ENCODE measurements around the gene YWHAH.

Gene YWHAH

DNA sequence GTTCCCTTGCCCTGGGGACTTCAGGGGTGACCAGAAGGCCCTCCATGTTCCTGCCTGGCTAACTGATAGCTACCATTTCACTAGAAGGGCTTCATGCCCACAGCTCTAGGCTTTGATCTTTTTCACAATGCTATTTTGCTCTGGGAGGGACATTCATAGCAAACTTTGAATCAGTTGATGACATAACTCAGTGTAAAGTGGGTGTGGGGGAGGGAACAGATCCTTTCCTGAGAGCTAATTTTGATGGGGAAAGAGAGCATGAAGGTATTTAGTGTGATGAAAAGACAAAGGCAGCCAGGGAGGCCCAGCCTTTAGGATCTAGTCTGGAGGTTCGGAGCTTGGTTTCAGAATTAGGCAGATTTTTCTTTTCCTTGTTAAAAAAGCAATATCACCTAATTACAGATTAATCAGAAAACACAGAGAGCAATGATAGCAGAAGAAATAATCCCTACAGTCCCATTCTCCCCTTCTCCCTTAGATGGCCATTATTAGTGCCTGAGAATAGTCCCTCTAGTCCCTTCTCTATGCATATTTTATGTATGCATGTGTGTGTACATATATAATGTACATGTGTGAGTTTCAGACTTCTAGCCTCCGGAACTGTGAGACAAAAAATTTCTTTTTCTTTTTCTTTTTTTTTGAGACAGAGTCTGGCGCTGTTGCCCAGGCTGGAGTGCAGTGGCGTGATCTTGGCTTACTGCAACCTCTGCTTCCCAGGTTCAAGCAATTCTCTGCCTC, 46.9 kb downstream of the YWHAH start:
- TF ChIP-seq, protein P1, sequence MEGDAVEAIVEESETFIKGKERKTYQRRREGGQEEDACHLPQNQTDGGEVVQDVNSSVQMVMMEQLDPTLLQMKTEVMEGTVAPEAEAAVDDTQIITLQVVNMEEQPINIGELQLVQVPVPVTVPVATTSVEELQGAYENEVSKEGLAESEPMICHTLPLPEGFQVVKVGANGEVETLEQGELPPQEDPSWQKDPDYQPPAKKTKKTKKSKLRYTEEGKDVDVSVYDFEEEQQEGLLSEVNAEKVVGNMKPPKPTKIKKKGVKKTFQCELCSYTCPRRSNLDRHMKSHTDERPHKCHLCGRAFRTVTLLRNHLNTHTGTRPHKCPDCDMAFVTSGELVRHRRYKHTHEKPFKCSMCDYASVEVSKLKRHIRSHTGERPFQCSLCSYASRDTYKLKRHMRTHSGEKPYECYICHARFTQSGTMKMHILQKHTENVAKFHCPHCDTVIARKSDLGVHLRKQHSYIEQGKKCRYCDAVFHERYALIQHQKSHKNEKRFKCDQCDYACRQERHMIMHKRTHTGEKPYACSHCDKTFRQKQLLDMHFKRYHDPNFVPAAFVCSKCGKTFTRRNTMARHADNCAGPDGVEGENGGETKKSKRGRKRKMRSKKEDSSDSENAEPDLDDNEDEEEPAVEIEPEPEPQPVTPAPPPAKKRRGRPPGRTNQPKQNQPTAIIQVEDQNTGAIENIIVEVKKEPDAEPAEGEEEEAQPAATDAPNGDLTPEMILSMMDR (IDR thresholded peaks at IDR 0.05) = no peak
- Histone ChIP-seq H3K4me3 (no peak overlapping the region), H3K27ac (no peak overlapping the region)
- no peak for DNase-seq (ENCODE audit: low spot score)

GRCh38 chr22:31995046-31995445, 50.7 kb downstream of the YWHAH start:
- H3K4me3 ChIP-seq = no peak overlapping the region
- DNase-seq (ENCODE audit: low spot score) = no peak
- TF ChIP-seq, protein P1 (IDR thresholded peaks at IDR 0.05) = no peak
- H3K27ac ChIP-seq = no peak overlapping the region

- Histone ChIP-seq H3K27ac (no peak overlapping the region), H3K4me3 (no peak overlapping the region)
- TF ChIP-seq, protein P1 (IDR thresholded peaks at IDR 0.05) = no peak
- DNase-seq (ENCODE audit: low spot score) = no peak
These were observed 51.5 kb downstream of the YWHAH start for GRCh38 chr22:31995807-31996206.

- Histone ChIP-seq H3K4me3 (no peak overlapping the region), H3K27ac (no peak overlapping the region)
- DNase-seq (ENCODE audit: low spot score) = no peak
- TF ChIP-seq, protein P1 (IDR thresholded peaks at IDR 0.05) = no peak
These were observed 54.5 kb downstream of the YWHAH start for GRCh38 chr22:31998784-31999385.

DNA sequence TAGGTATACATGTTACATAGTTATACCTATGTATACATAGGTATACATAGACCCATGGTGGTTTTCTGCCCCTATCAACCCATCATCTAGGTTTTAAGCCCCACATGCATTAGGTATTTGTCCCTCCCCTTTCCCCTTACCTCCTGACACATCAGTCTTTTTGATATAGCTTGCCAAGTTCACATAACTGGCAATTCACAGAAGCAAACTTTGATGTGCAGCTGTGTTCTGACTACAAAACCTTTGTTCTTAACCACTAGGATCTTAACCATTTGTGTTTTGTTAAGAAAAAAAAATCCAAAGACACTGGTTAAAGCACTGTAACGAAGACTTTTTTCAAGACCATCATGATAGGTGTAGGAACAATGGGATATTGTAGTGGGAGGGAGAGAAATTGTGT, 55.8 kb downstream of the YWHAH start:
- no peak overlapping the region for H3K27ac ChIP-seq

GRCh38 chr22:32005453-32005852, 61.1 kb downstream of the YWHAH start:
- no peak for DNase-seq (ENCODE audit: low spot score)
- TF ChIP-seq, protein P1 (IDR thresholded peaks at IDR 0.05) = no peak
- Histone ChIP-seq H3K4me3 (no peak overlapping the region), H3K27ac (no peak overlapping the region)

More for the DNA sequence above, 55.8 kb downstream of the YWHAH start:
- H3K4me3 ChIP-seq = no peak overlapping the region
- TF ChIP-seq, protein P1 (IDR thresholded peaks at IDR 0.05) = no peak
- DNase-seq (ENCODE audit: low spot score) = no peak

Measured in coronary artery (tissue), 2 donors.